ELF-1 (cell line): ENCODE results near the gene INCA1.

Source experiments
- DNase-seq: peaks from one replicate; pipeline ENCODE4 v3.0.0-alpha.2; 2016; ENCODE audit warnings: low read depth, low spot score

Gene INCA1

GRCh38 chr17:4948931-4949320 lies 48.4 kb downstream of the INCA1 start:
- DNase-seq: peak; percentile 94

GRCh38 chr17:4948166-4948930 lies 49.0 kb downstream of the INCA1 start, which contains the start of gene PFN1:
PFN1 (minus strand) TSS chr17:4948530; CDS start chr17:4948394, 136 bp downstream.
- DNase-seq: peak; percentile 82

- DNase-seq: peak; percentile 72
Measured at GRCh38 chr17:4947411-4948165, 49.7 kb downstream of the INCA1 start.

GRCh38 chr17:4947010-4947410 lies 50.3 kb downstream of the INCA1 start:
- DNase-seq: no peak

- no peak for DNase-seq
Measured at GRCh38 chr17:4946312-4946976, 50.9 kb downstream of the INCA1 start.

- peak; percentile 48 for DNase-seq
Measured at GRCh38 chr17:4945944-4946280, 51.4 kb downstream of the INCA1 start.

- peak; percentile 73 for DNase-seq
Measured at GRCh38 chr17:4945176-4945943, 52.0 kb downstream of the INCA1 start.

- DNase-seq: no peak
Measured at GRCh38 chr17:4944554-4945175, 52.7 kb downstream of the INCA1 start.

- DNase-seq: no peak
Measured at GRCh38 chr17:4944163-4944553, 53.2 kb downstream of the INCA1 start.

- DNase-seq: no peak
Measured at GRCh38 chr17:4942760-4943508, 54.4 kb downstream of the INCA1 start.

GRCh38 chr17:4941319-4941610 lies 56.1 kb downstream of the INCA1 start:
- no peak for DNase-seq

- DNase-seq: no peak
Measured at GRCh38 chr17:4940555-4941318, 56.6 kb downstream of the INCA1 start.

- peak; percentile 99 for DNase-seq
Measured at GRCh38 chr17:4939796-4940554, 57.3 kb downstream of the INCA1 start, which contains the start of the genes RNF167 and SLC25A11. RNF167 (plus strand) TSS chr17:4940268; CDS start chr17:4940910, 642 bp downstream. SLC25A11 (minus strand) TSS chr17:4940046; CDS start chr17:4939910, 136 bp downstream.

- no peak for DNase-seq
Measured at GRCh38 chr17:4939546-4939795, 57.9 kb downstream of the INCA1 start.

GRCh38 chr17:4938688-4939545 lies 58.4 kb downstream of the INCA1 start:
- DNase-seq: no peak
